SK-N-SH (cell line): ENCODE data around the gene PFKFB3. TPM values are rescaled to one million over a fixed set of nuclear protein-coding genes. Genes with fewer than 3 reads are reported as not detected.

ENCODE experiments used
- CTCF ChIA-PET: fragments of 300-600, 350-600 bp; formaldehyde crosslinking; extraction: SDS; loops from one replicate; lab custom pipeline; 2021; lab: Yijun Ruan, JAX
- POLR2A ChIA-PET: fragments of 350-600 bp; sonication (Branson Sonifier 250); formaldehyde crosslinking; extraction: SDS; loops from one replicate; lab custom pipeline; 2020; ENCODE audit warnings: antibody characterized with exemption, inconsistent platforms; lab: Yijun Ruan, JAX
- DNase-seq: peaks from one replicate; pipeline ENCODE4 v3.0.0; 2012
- H2AFZ ChIP-seq: fragments of 200-600 bp; sonication (generic); 2 replicates; pipeline ENCODE4 v1.8.1; 2016; ENCODE audit warnings: antibody characterized with exemption, mild to moderate bottlenecking, low read depth
- H3F3A ChIP-seq: fragments of 200-600 bp; sonication (generic); replicated peaks from 2 replicates; pipeline ENCODE3; 2016; ENCODE audit warnings: antibody characterized with exemption, mild to moderate bottlenecking; ENCODE audit not compliant: insufficient read depth
- H3K27ac ChIP-seq, 2 experiments: fragments of 200-500 bp in 1 of 2; fragments of 200-600 bp in 1 of 2; sonication (Bioruptor generic) in 1 of 2; sonication (generic), shearing (Covaris generic) in 1 of 2; 2 replicates each; pipeline versions ENCODE4 v1.5.1 to v1.6.1; 2014 to 2016; ENCODE audit warnings: low read depth in 2 of 2, inconsistent platforms in 1 of 2, low read length in 1 of 2, mild to moderate bottlenecking in 1 of 2, mixed read lengths in 1 of 2
- H3K27me3 ChIP-seq: fragments of 200-600 bp; sonication (generic), shearing (Covaris generic); 2 replicates; pipeline ENCODE4 v1.6.1; 2016; ENCODE audit warnings: mixed run types; ENCODE audit not compliant: insufficient read depth
- H3K36me3 ChIP-seq, 2 experiments: fragments of 200-500 bp in 1 of 2; fragments of 200-600 bp in 1 of 2; sonication (Bioruptor generic) in 1 of 2; sonication (generic) in 1 of 2; replicated peaks in 1 of 2; 2 replicates each; pipeline versions ENCODE3 to v1.5.1; 2014 to 2016; ENCODE audit warnings: low read length in 1 of 2, mild to moderate bottlenecking in 1 of 2; ENCODE audit not compliant: insufficient read depth in 2 of 2, control insufficient read depth in 1 of 2
- H3K4me1 ChIP-seq, 2 experiments: fragments of 200-500 bp in 1 of 2; fragments of 200-600 bp in 1 of 2; sonication (Bioruptor generic) in 1 of 2; sonication (generic), shearing (Covaris generic) in 1 of 2; 2 replicates each; pipeline versions ENCODE4 v1.5.1 to v1.6.1; 2014 to 2016; ENCODE audit warnings: low read depth in 1 of 2, low read length in 1 of 2, mixed run types in 1 of 2; ENCODE audit not compliant: insufficient read depth in 2 of 2, control insufficient read depth in 1 of 2
- H3K4me2 ChIP-seq: fragments of 200-600 bp; sonication (generic), shearing (Covaris generic); 2 replicates; pipeline ENCODE4 v1.6.1; 2017; ENCODE audit warnings: mixed run types
- H3K4me3 ChIP-seq, 2 experiments: fragments of 200-500 bp in 1 of 2; fragments of 200-600 bp in 1 of 2; sonication (Bioruptor generic) in 1 of 2; sonication (generic), shearing (Covaris generic) in 1 of 2; 2 replicates each; pipeline versions ENCODE4 v1.5.1 to v1.8.1; 2014 to 2016; ENCODE audit warnings: low read depth in 2 of 2, inconsistent platforms in 1 of 2, low read length in 1 of 2, mild to moderate bottlenecking in 1 of 2, mixed read lengths in 1 of 2, moderate library complexity in 1 of 2
- H3K79me2 ChIP-seq: fragments of 200-600 bp; sonication (generic); 2 replicates; pipeline ENCODE4 v1.8.1; 2017; ENCODE audit warnings: mild to moderate bottlenecking; ENCODE audit not compliant: insufficient read depth
- H3K9ac ChIP-seq: fragments of 200-600 bp; sonication (generic); 2 replicates; pipeline ENCODE4 v1.6.1; 2017; ENCODE audit warnings: mixed run types
- H3K9me2 ChIP-seq: fragments of 200-600 bp; sonication (generic); 2 replicates; pipeline ENCODE4 v1.6.1; 2017; ENCODE audit warnings: mixed run types
- H3K9me3 ChIP-seq: fragments of 200-600 bp; sonication (generic); 2 replicates; pipeline ENCODE4 v1.6.1; 2017; ENCODE audit warnings: mixed run types, mild to moderate bottlenecking, moderate library complexity
- H4K20me1 ChIP-seq: fragments of 200-600 bp; sonication (generic); 2 replicates; pipeline ENCODE4 v1.6.1; 2017; ENCODE audit warnings: mild to moderate bottlenecking, mixed run types; ENCODE audit not compliant: insufficient read depth
- CHD2 ChIP-seq: fragments of 150-350 bp; IDR thresholded peaks from 2 replicates; pipeline ENCODE4 v1.6.1; 2018; ENCODE audit warnings: low read length; ENCODE audit not compliant: partially characterized antibody
- EZH2phosphoT487 ChIP-seq: fragments of 200-600 bp; sonication (generic); IDR thresholded peaks from 2 replicates; pipeline ENCODE4 v1.6.1; 2017; ENCODE audit warnings: low read depth, mixed run types, mild to moderate bottlenecking, antibody characterized with exemption, moderate library complexity, borderline replicate concordance
- FOSL2 ChIP-seq: IDR thresholded peaks from 2 replicates; pipeline ENCODE4 v1.4.0; 2012; ENCODE audit warnings: low read depth, mild to moderate bottlenecking, moderate library complexity, borderline replicate concordance
- FOXJ3 ChIP-seq: sonication (generic); formaldehyde crosslinking; IDR thresholded peaks from 2 replicates; pipeline ENCODE4 v1.5.1; 2020; ENCODE audit warnings: mild to moderate bottlenecking, missing genetic modification reagents
- GABPA ChIP-seq: IDR thresholded peaks from 2 replicates; pipeline ENCODE4 v1.4.0; 2012; ENCODE audit warnings: low read depth, mild to moderate bottlenecking
- RFX5 ChIP-seq: IDR thresholded peaks from 2 replicates; pipeline ENCODE4 v1.6.1; 2012; ENCODE audit warnings: mild to moderate bottlenecking, improper control_type of control experiment, low read length
- RXRA ChIP-seq: IDR thresholded peaks from 2 replicates; pipeline ENCODE4 v1.4.0; 2012; ENCODE audit warnings: low read depth, mild to moderate bottlenecking, borderline replicate concordance
- SMC3 ChIP-seq: IDR thresholded peaks from 2 replicates; pipeline ENCODE4 v1.6.1; 2012; ENCODE audit warnings: low read depth, low read length, improper control_type of control experiment
- TCF12 ChIP-seq: IDR thresholded peaks from 2 replicates; pipeline ENCODE4 v1.4.0; 2012
- TEAD4 ChIP-seq: IDR thresholded peaks from 2 replicates; pipeline ENCODE4 v1.4.0; 2012; ENCODE audit warnings: mild to moderate bottlenecking, borderline replicate concordance; ENCODE audit not compliant: insufficient read depth
- WGBS: methylation state at CpG from one replicate; pipeline ENCODE4 v1.1.6; 2017; ENCODE audit warnings: low lambda C conversion rate; 5-methylcytosine and 5-hydroxymethylcytosine counted together
- polyA plus RNA-seq, 3 experiments: library from polyadenylated mRNA; depleted of rRNA; stranded (reverse); fragments of >200 nt; gene quantifications; 2 replicates each; pipeline ENCODE4 v1.2.3, GENCODE V29; 2012
- TF ChIP-seq, protein P1 (sequence below): IDR thresholded peaks from 2 replicates; pipeline ENCODE4 v1.4.0; 2012; ENCODE audit warnings: low read depth, borderline replicate concordance
- TF ChIP-seq, protein P2 (sequence below): IDR thresholded peaks from 2 replicates; pipeline ENCODE4 v1.4.0; 2012; ENCODE audit warnings: low read depth
- TF ChIP-seq, protein P3 (sequence below): IDR thresholded peaks from 2 replicates; pipeline ENCODE4 v1.4.0; 2012; ENCODE audit warnings: low read depth, borderline replicate concordance
- TF ChIP-seq, protein P4 (sequence below): fragments of 150-350 bp; IDR thresholded peaks from 2 replicates; pipeline ENCODE4 v1.6.1; 2017; ENCODE audit warnings: antibody characterized with exemption, low read length, low read depth, borderline replicate concordance

PFKFB3 gene
- polyA plus RNA-seq, 1 of the 3 experiments (the other 2 are of a cell fraction), result 59.7 TPM

DNA sequence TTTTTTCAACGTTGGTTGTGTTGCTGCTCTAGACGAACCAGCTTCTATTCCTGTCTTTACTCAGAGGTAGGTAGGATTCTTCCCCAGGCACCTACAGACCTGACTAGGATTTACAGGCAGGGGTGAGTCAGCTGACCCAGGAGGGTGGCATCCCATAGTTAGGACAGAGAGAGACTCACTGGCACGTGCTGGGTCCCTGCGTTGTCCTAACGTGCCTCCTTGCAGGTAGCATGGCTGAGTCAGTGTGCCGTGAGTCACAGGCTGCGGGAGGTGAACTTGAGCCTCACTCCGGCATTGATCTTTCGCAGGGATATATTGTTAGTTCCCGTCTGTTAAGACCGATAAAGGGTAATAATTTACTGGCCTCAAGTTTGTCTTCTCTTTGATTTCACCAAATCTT lies 96.5 kb downstream of the PFKFB3 start:
- Histone ChIP-seq H2AFZ (no peak overlapping the region), H3K4me1 (peaks cover 6 to 33% of the 10 kb centered on the region in 2 experiments), H3K9me3 (no peaks in the 10 kb centered on the region), H3F3A (peaks cover 11% of the 10 kb centered on the region), H3K4me3 (no peak overlapping the region), H3K27me3 (no peaks in the 10 kb centered on the region), H3K27ac (peak overlapping the region in 1 of 2 experiments; percentile 32; a peak in 1 of 4 replicates), H3K4me2 (no peak overlapping the region)
- POLR2A ChIA-PET, result no interaction called here
- TF ChIP-seq FOSL2, result peak; percentile 23; the same call in 1 of the 2 replicates
- TF ChIP-seq TEAD4, result no peak
- TF ChIP-seq, all 33 proteins: peak for 1
- no peaks in the 10 kb centered on the region for H3K79me2 ChIP-seq
- H3K9ac ChIP-seq, result no peak overlapping the region
- CTCF ChIA-PET, result interaction anchor here (1.1 kb wide), 1 partner anchor 20 kb away, joined by 3 read pairs; no protein-coding TSS in a partner anchor
- no peaks in the 10 kb centered on the region for H3K9me2 ChIP-seq
- no peaks in the 10 kb centered on the region for H4K20me1 ChIP-seq
- 76% methylated on average over 11 of the region's 11 CpGs for WGBS
- no peak for DNase-seq
- H3K36me3 ChIP-seq, result no peaks in the 10 kb centered on the region

DNA sequence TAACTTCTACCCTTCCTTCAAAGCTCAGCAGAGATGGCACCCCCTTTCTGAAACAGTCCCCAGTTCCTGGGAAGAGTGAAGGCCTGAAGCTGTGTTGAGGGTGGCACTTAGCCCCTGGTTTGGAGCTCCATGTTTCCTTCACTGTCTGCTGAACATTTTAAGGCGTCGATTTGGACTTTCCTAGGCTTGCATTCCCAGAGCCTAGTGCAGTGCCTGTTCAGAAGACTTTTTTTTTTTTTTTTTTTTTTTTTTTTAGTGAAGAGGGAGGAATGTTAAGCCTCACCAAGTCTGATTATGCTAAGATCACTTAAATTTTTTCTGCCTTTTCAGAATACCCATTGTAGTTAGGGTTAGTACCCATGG lies 97.0 kb downstream of the PFKFB3 start:
- TF ChIP-seq, protein P1, sequence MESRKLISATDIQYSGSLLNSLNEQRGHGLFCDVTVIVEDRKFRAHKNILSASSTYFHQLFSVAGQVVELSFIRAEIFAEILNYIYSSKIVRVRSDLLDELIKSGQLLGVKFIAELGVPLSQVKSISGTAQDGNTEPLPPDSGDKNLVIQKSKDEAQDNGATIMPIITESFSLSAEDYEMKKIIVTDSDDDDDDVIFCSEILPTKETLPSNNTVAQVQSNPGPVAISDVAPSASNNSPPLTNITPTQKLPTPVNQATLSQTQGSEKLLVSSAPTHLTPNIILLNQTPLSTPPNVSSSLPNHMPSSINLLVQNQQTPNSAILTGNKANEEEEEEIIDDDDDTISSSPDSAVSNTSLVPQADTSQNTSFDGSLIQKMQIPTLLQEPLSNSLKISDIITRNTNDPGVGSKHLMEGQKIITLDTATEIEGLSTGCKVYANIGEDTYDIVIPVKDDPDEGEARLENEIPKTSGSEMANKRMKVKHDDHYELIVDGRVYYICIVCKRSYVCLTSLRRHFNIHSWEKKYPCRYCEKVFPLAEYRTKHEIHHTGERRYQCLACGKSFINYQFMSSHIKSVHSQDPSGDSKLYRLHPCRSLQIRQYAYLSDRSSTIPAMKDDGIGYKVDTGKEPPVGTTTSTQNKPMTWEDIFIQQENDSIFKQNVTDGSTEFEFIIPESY, result no peak
- no peak for TF ChIP-seq CHD2
- no peak for TF ChIP-seq EZH2phosphoT487
- no peak for TF ChIP-seq FOXJ3 (CRISPR knock-in tag)
- TF ChIP-seq, protein P2, sequence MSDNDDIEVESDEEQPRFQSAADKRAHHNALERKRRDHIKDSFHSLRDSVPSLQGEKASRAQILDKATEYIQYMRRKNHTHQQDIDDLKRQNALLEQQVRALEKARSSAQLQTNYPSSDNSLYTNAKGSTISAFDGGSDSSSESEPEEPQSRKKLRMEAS, result no peak
- TF ChIP-seq SMC3, result no peak
- no peak for TF ChIP-seq RFX5
- no peak for TF ChIP-seq RXRA
- no peak for TF ChIP-seq GABPA
- TF ChIP-seq FOSL2, result no peak
- no peak for TF ChIP-seq TCF12
- TF ChIP-seq, protein P3, sequence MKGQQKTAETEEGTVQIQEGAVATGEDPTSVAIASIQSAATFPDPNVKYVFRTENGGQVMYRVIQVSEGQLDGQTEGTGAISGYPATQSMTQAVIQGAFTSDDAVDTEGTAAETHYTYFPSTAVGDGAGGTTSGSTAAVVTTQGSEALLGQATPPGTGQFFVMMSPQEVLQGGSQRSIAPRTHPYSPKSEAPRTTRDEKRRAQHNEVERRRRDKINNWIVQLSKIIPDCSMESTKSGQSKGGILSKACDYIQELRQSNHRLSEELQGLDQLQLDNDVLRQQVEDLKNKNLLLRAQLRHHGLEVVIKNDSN, result no peak
- TF ChIP-seq, protein P4, sequence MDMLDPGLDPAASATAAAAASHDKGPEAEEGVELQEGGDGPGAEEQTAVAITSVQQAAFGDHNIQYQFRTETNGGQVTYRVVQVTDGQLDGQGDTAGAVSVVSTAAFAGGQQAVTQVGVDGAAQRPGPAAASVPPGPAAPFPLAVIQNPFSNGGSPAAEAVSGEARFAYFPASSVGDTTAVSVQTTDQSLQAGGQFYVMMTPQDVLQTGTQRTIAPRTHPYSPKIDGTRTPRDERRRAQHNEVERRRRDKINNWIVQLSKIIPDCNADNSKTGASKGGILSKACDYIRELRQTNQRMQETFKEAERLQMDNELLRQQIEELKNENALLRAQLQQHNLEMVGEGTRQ, result no peak
- TF ChIP-seq, all 33 proteins: peak for 0

More for the DNA sequence above, 97.0 kb downstream of the PFKFB3 start:
- ChIA-PET POLR2A (no interaction called here), CTCF (interaction anchor here (1.1 kb wide), 1 partner anchor 20 kb away, joined by 3 read pairs; no protein-coding TSS in a partner anchor)
- Histone ChIP-seq H2AFZ (no peak overlapping the region), H3K4me3 (no peak overlapping the region), H3K27me3 (no peaks in the 10 kb centered on the region), H3K9me3 (no peaks in the 10 kb centered on the region), H3K27ac (peak overlapping the region; percentile 9 to 32; a peak in 2 of 4 replicates), H4K20me1 (no peaks in the 10 kb centered on the region), H3F3A (peaks cover 11% of the 10 kb centered on the region), H3K9me2 (no peaks in the 10 kb centered on the region), H3K4me1 (peaks cover 6 to 33% of the 10 kb centered on the region in 2 experiments), H3K79me2 (no peaks in the 10 kb centered on the region), H3K36me3 (no peaks in the 10 kb centered on the region), H3K4me2 (no peak overlapping the region), H3K9ac (no peak overlapping the region)
- WGBS, result 90% methylated on average over 2 of the region's 2 CpGs
- no peak for DNase-seq
